ENCODE data around the gene PFDN5.

DNA sequence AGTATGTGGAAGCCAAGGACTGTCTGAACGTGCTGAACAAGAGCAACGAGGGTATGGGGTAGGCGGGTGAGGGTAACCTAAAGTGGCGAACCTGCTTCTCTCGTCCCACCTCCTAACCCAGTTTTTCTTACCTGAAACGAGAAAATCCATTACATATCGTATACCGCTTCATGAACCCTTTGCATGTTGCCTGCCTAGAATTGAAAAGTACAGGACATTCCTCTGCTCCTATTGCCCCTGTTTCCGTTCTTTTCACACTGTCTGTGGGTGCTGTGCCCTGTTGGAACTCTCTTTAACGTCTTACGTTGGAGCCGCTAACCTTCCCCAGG, 513 bp downstream of the PFDN5 start:
- TF ChIP-seq EZH2 (IDR thresholded peaks at IDR 0.05; ENCODE audit: borderline replicate concordance, low read length), result no peak
- TF ChIP-seq, protein P1, sequence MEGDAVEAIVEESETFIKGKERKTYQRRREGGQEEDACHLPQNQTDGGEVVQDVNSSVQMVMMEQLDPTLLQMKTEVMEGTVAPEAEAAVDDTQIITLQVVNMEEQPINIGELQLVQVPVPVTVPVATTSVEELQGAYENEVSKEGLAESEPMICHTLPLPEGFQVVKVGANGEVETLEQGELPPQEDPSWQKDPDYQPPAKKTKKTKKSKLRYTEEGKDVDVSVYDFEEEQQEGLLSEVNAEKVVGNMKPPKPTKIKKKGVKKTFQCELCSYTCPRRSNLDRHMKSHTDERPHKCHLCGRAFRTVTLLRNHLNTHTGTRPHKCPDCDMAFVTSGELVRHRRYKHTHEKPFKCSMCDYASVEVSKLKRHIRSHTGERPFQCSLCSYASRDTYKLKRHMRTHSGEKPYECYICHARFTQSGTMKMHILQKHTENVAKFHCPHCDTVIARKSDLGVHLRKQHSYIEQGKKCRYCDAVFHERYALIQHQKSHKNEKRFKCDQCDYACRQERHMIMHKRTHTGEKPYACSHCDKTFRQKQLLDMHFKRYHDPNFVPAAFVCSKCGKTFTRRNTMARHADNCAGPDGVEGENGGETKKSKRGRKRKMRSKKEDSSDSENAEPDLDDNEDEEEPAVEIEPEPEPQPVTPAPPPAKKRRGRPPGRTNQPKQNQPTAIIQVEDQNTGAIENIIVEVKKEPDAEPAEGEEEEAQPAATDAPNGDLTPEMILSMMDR (conservative IDR thresholded peaks at IDR 0.05 in 1 of 2, IDR thresholded peaks at IDR 0.05 in 1 of 2; ENCODE audit: extremely low read depth in 1 of 2, insufficient read depth in 1 of 2, low read depth in 1 of 2, low read length in 2 of 2), result no peak
